ENCODE measurements around the gene GRK5.

GRCh38 chr10:119189811-119190282 lies 17.5 kb upstream of the GRK5 start:
- TF ChIP-seq CTCF (IDR thresholded peaks at IDR 0.05) (no peak), POLR2A (IDR thresholded peaks at IDR 0.05) (no peak)

Data from thyroid gland (tissue), 4 donors.